HL-60 (cell line): ENCODE results near the gene PDE8A.

Experiments used
- CTCF ChIP-seq: IDR thresholded peaks from one replicate; pipeline ENCODE4 v1.5.1; 2011; ENCODE audit warnings: low read length, control low read depth, inconsistent platforms; ENCODE audit not compliant: insufficient read depth
- REST ChIP-seq: IDR thresholded peaks from 2 replicates; pipeline ENCODE4 v1.6.1; 2012; ENCODE audit warnings: low read depth; ENCODE audit not compliant: insufficient replicate concordance

DNA sequence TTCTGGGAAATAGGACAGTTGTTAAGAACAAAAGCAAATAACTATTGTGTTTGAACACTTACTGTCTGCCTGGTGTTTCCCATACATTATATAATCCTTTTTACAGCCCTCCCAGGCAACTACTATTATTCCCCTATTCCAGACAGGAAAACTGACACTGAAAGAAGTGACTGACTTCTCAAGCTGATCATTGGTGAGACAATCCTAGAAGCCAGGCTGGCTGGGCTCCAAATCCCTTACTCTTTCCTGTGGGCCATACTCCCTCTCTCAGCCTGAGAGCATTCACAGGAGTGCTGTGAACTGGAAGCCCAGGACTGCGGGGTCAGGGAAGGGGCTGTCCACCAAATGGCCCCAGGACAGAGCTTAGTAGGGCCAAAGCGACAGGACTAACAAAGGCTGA is 39.2 kb upstream of the PDE8A start:
- TF ChIP-seq CTCF (no peak), REST (no peak)
